Smooth muscle cell of the coronary artery (primary cell): Measurements from ENCODE around the gene BRCC3. TPM values are rescaled to one million over a fixed set of nuclear protein-coding genes. Genes with fewer than 3 reads are reported as not detected.

Experiments used
- total RNA-seq: library from RNA; depleted of rRNA; stranded (reverse); fragments of >200 nt; gene quantifications from 2 replicates; pipeline ENCODE4 v1.2.3, GENCODE V29; 2014; ENCODE audit warnings: low replicate concordance

Gene BRCC3
- total RNA-seq, result 9.2 and 12.1 TPM in 2 replicates

DNA sequence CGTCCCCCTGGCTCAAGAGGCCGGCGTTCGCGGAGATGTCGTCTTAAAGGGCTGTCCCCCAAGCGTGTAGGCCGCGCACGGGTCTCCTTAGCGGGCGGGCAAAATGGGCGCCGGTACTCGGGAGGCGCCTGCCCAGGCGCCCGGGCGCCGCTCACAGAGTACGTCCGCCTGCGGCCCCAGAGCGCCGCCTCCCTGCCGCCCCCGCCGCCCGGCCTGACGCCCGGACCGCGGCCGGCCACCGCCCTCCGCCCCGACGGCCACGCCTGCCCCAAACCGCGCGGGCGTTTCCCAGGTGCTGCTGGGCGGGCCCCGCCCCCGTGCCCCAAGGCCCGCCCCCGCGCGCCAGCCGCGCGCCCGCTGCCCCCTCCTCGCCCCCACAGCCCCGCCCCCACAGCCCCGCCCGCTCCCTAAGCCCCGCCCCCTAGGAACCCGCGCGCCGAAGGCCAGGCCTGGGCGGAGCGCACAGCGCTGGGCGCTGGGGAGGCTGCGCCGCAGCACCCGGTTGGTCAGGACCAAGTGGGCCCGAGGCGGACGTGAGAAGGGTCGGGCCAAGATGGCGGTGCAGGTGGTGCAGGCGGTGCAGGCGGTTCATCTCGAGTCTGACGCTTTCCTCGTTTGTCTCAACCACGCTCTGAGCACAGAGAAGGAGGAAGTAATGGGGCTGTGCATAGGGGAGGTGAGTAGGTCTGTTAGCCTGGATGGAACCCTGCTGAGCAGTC lies at the start of gene BRCC3, which contains the start of the genes CMC4 and MTCP1:
BRCC3 (plus strand) TSS at position 534 of the 719 bp plus-strand sequence; CDS start at position 554, 20 bp downstream.
CMC4 (minus strand) TSS at position 162 of the 719 bp plus-strand sequence. CDS start 7,113 bp downstream, outside the sequence.
MTCP1 (minus strand) TSS at position 162 of the 719 bp plus-strand sequence. CDS start 5,126 bp downstream, outside the sequence.

DNA sequence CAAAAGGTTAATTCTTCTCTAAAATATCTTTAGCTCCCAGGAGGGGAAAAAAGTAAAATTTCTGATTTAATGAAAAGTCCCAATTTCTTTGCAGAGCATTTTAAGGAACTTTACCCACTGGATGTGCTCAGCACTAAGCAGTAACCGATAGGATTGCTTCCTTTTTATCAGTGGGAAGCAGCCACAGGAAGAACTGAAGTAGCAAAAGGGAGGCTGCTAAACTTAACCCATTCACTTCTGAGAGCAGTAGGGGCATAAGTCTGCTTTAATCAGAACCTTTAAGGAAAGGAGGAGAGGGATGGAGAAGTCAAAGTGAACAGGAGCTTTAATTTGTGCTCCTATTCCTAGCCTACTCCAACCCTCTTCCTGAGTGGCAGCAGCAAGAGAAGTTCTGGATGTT lies 48.7 kb upstream of the BRCC3 start, which contains the start of gene F8:
F8 (minus strand) TSS at position 139 of the 400 bp plus-strand sequence. CDS start 171 bp downstream, outside the sequence.

DNA sequence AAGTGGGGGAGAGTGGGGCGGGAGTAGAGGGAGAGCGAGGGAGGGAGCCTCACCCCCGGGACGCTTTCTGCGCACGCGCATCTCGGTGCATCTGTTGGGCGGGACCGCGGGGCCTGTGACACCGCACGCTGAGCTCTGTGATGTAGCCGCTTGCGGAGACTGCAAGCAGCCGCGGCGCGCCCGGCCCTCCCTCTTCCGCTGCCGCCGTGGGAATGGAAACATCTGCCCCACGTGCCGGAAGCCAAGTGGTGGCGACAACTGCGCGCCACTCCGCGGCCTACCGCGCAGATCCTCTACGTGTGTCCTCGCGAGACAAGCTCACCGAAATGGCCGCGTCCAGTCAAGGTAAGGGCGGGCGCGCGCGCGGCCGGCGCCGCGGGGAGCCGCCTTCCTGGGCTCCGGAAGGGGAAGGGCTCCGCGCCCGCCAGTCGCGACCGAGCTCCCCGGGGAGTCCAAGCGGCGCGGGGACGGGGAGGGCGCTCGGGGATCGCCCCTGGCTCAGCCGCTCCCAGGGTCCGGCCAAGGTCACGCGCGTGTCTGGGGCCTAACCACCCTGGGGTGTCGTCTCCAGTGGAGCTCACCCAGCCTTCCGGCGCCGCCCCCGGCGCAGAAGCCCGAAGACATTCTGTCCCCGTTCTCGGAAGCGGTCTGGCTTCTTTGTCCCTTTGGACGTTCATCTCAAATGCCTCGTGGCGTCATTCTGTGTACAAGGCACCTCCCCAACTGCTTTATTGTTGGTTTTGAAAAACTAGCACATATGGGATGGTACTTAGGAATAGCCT lies 44.4 kb upstream of the BRCC3 start, which contains the start of gene FUNDC2:
FUNDC2 (plus strand) TSS at position 118 of the 782 bp plus-strand sequence; CDS start at position 213, 95 bp downstream.

Other genes with a start within 250 kb of the BRCC3 start
- gene SMIM9, start 236.8 kb upstream of the BRCC3 start, total RNA-seq, result not detected in 2 replicates
- gene F8A1, start 185.2 kb upstream of the BRCC3 start, total RNA-seq, result 0.82 and 1.4 TPM in 2 replicates
- 1.7 and 3.5 TPM in 2 replicates for gene F8, start 48.8 kb upstream of the BRCC3 start, total RNA-seq
- gene FUNDC2, start 44.7 kb upstream of the BRCC3 start, total RNA-seq, result 39.4 and 59.9 TPM in 2 replicates
- gene CMC4, start 372 bp upstream of the BRCC3 start, total RNA-seq, result 1.5 and 8.4 TPM in 2 replicates
- gene MTCP1, start 372 bp upstream of the BRCC3 start, total RNA-seq, result 11.5 and 15.2 TPM in 2 replicates
- 17.1 and 52.7 TPM in 2 replicates for gene VBP1, start 145.0 kb downstream of the BRCC3 start, total RNA-seq
- 0.47 and 0.53 TPM in 2 replicates for gene RAB39B, start 193.0 kb downstream of the BRCC3 start, total RNA-seq